ENCODE results near the gene ARPP21. TPM values are rescaled to one million over a fixed set of nuclear protein-coding genes. Genes with fewer than 3 reads are reported as not detected.

ARPP21 gene
- total RNA-seq, 2 donors from 2014 or later, result 0.27 TPM; not detected in 1

DNA sequence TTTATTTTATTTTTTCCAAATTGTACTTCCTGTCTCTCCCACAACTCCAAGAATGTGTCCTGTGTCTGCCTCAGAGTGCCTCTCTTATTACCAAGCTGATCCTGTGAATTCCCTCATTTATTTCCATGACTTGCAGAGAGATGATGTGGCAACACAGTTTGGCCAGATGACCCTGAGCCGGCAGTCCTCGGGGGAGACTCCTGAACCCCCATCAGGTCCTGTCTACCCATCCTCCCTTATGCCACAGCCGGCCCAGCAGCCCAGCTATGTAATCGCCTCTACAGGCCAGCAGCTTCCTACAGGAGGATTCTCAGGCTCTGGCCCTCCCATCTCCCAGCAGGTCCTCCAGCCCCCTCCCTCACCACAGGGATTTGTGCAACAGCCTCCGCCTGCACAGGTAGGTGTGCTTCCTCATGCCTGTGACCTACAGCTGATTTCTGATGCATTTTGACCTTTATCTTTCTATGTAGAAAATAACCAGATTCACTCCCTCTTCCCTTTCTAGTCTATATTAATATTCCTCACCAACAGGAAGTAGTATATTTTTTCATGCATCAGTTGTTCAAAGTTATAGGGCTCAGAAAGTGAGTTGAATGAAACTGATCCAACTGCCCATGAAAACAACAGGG lies 100.0 kb downstream of the ARPP21 start:
- Histone ChIP-seq H3K9me3 (no peaks in the 10 kb centered on the region), H3K4me1 (ENCODE audit: control insufficient read depth in 1 of 2, low read depth in 2 of 2) (no peaks in the 10 kb centered on the region), H3K27me3 (replicated peaks; ENCODE audit: insufficient read depth) (no peaks in the 10 kb centered on the region), H3K36me3 (no peaks in the 10 kb centered on the region), H3K27ac (no peak overlapping the region), H3K4me3 (no peak overlapping the region)
- TF ChIP-seq, protein P1, sequence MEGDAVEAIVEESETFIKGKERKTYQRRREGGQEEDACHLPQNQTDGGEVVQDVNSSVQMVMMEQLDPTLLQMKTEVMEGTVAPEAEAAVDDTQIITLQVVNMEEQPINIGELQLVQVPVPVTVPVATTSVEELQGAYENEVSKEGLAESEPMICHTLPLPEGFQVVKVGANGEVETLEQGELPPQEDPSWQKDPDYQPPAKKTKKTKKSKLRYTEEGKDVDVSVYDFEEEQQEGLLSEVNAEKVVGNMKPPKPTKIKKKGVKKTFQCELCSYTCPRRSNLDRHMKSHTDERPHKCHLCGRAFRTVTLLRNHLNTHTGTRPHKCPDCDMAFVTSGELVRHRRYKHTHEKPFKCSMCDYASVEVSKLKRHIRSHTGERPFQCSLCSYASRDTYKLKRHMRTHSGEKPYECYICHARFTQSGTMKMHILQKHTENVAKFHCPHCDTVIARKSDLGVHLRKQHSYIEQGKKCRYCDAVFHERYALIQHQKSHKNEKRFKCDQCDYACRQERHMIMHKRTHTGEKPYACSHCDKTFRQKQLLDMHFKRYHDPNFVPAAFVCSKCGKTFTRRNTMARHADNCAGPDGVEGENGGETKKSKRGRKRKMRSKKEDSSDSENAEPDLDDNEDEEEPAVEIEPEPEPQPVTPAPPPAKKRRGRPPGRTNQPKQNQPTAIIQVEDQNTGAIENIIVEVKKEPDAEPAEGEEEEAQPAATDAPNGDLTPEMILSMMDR (IDR thresholded peaks at IDR 0.05), result no peak
- no peak for DNase-seq (ENCODE audit: low spot score)
- no peak for ATAC-seq (ENCODE audit: insufficient number of reproducible peaks, low FRiP score, low read depth)

DNA sequence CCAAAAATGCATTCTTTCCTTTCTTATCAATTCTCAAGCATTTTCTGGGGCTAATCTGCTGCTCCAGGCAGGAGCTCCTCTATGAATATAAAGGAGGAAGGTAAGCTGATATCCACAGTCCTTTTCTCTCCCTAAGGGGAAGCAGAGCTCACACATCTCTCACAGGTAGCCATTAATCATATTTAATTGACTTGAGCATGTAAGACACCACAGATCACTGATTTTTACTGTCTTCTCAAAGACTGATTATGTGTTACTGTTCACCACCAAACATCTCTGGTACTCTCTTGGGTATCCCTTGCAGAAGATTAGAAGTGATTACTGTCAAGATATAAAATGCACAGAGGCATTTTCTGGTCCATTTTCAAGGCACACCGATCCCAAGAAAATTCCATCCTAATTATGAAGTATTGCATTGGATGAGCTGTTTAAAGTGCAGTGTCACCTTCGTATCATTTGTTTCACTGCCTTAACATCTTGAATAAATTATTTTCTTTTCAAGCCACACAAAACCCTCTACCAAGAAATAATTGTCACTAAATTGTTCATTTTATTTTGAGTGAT lies 100.7 kb downstream of the ARPP21 start:
- Histone ChIP-seq H3K36me3 (no peaks in the 10 kb centered on the region), H3K27ac (no peak overlapping the region), H3K4me1 (ENCODE audit: control insufficient read depth in 1 of 2, low read depth in 2 of 2) (no peaks in the 10 kb centered on the region), H3K27me3 (replicated peaks; ENCODE audit: insufficient read depth) (no peaks in the 10 kb centered on the region), H3K4me3 (no peak overlapping the region), H3K9me3 (no peaks in the 10 kb centered on the region)
- TF ChIP-seq, protein P1 (IDR thresholded peaks at IDR 0.05), result no peak
- DNase-seq (ENCODE audit: low spot score), result no peak
- ATAC-seq (ENCODE audit: insufficient number of reproducible peaks, low FRiP score, low read depth), result no peak

DNA sequence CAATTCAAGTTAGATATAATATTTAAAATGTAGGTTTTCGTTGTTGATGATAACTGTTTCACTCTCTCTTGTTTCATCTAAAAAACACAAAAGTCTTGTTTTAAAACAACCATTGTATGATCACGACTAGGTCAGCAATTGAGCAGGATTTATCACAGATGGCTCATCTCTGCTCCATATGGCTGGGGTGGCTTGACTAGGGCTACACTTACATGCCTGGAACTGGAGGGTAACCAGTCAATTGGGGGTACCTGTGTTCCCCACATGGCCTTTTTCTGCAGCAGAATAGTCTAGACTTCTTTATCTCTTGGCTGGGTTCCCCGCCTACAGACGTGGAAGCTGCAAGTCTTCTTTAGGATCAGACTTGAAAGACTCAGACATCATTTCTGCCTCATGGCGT lies 103.9 kb downstream of the ARPP21 start:
- TF ChIP-seq, protein P1 (IDR thresholded peaks at IDR 0.05), result no peak
- DNase-seq (ENCODE audit: low spot score), result no peak
- no peak for ATAC-seq (ENCODE audit: insufficient number of reproducible peaks, low FRiP score, low read depth)
- Histone ChIP-seq H3K27ac (no peak overlapping the region), H3K27me3 (replicated peaks; ENCODE audit: insufficient read depth) (no peaks in the 10 kb centered on the region), H3K36me3 (no peaks in the 10 kb centered on the region), H3K4me3 (no peak overlapping the region), H3K4me1 (ENCODE audit: control insufficient read depth in 1 of 2, low read depth in 2 of 2) (no peaks in the 10 kb centered on the region), H3K9me3 (no peaks in the 10 kb centered on the region)

DNA sequence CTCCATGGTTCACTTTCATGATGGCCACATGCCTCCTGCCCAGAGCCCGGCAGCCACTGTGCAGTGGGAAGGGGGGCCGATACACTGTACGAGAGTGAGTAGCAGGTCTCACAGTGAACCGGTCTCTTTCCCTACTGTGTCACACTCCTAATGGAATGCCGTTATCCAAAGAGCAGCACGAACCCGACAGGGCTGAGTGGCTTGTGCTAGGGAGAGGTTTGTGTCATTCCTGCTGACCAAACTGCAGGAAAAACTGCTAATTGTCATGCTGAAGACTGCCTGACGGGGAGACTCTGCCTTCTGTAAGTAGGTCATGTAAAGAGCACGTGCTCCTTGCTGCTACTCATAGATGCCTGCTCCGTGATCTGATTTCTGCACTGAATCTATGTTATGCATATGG lies 105.1 kb downstream of the ARPP21 start:
- Histone ChIP-seq H3K4me3 (no peak overlapping the region), H3K9me3 (no peaks in the 10 kb centered on the region), H3K4me1 (ENCODE audit: control insufficient read depth in 1 of 2, low read depth in 2 of 2) (no peaks in the 10 kb centered on the region), H3K27ac (no peak overlapping the region), H3K27me3 (replicated peaks; ENCODE audit: insufficient read depth) (no peaks in the 10 kb centered on the region), H3K36me3 (no peaks in the 10 kb centered on the region)
- no peak for DNase-seq (ENCODE audit: low spot score)
- TF ChIP-seq, protein P1 (IDR thresholded peaks at IDR 0.05), result no peak
- no peak for ATAC-seq (ENCODE audit: insufficient number of reproducible peaks, low FRiP score, low read depth)

DNA sequence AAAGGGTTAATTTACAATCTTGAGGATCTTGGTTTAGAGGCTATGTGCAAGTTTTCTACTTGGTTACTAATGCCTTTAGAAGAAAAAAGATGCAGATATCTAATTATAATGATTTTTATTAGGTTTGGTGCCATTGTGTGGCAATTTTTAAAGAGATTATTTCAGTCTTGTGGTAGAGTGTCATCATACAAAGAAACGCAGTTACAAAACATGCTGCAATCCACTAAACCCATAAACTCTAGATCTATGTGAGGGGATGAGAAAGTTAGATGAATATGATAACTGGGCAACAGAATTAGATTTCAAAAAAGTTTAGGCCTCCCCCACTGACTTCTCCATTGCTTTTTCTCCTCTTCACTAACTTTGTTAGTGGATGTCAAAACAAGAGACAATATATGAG lies 106.0 kb downstream of the ARPP21 start:
- Histone ChIP-seq H3K9me3 (no peaks in the 10 kb centered on the region), H3K4me3 (no peak overlapping the region), H3K27me3 (replicated peaks; ENCODE audit: insufficient read depth) (no peaks in the 10 kb centered on the region), H3K27ac (no peak overlapping the region), H3K36me3 (no peaks in the 10 kb centered on the region), H3K4me1 (ENCODE audit: control insufficient read depth in 1 of 2, low read depth in 2 of 2) (no peaks in the 10 kb centered on the region)
- no peak for ATAC-seq (ENCODE audit: insufficient number of reproducible peaks, low FRiP score, low read depth)
- no peak for DNase-seq (ENCODE audit: low spot score)
- TF ChIP-seq, protein P1 (IDR thresholded peaks at IDR 0.05), result no peak
